Hematopoietic multipotent progenitor cell treated with erythropoietin and hydrocortisone succinate and interleukin-3 and kit ligand, for 4 days (in vitro differentiated cells): ENCODE measurements around the gene ACP2.
A peak's percentile ranks its signal among the peaks of the same experiment; 100 is the strongest.

Experiments
- DNase-seq: peaks from one replicate; pipeline ENCODE4 v3.0.0-alpha.2; 2015

The ACP2 gene

GRCh38 chr11:47248664-47249377, at the start of gene ACP2:
Gene ACP2, minus strand, starts transcription at chr11:47248814. Its CDS starts 25 bp downstream, at chr11:47248789.
- peak; percentile 97 for DNase-seq

DNA sequence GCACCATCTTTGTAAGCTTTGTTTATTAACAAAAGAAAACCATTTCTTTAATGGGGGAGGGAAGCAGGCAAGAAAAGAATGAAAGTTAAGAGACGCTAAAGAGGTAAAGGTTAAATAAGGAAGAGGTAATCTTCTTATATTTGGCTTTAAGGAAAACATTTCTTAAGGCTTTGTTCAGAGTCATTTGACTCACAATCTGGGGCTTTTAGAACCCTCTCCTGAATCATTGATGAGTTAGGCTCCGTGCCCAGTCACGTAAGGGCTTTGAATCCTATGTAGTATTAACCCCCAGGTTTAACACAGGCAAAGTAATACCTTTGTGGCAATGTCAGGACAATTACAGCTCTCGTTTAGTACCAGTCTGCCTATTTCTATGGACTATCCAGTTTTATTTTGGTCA, 47.4 kb upstream of the ACP2 start:
- DNase-seq = no peak

DNA sequence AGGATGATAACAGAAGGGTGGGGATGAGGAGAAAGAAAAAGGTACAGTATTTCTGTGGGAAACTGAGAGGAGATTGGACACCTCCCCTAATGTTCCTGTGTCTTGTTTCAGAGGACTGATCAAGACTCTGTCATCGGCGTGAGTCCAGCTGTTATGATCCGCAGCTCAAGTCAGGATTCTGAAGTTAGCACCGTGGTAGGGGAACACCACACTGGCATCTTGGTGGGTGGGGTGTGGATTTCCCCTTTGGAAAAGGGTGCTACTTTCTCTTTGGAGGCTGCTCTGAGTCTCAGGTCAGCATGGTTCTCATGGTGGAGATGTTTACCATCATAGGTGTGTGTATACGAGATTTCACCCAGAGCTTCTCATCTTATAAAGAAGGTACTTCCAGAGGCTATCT, 46.8 kb upstream of the ACP2 start:
- no peak for DNase-seq

GRCh38 chr11:47289856-47290255, 41.2 kb upstream of the ACP2 start:
- DNase-seq = no peak

GRCh38 chr11:47288066-47288465, 39.5 kb upstream of the ACP2 start:
- no peak for DNase-seq

GRCh38 chr11:47285969-47286770, 37.6 kb upstream of the ACP2 start:
- no peak for DNase-seq

DNA sequence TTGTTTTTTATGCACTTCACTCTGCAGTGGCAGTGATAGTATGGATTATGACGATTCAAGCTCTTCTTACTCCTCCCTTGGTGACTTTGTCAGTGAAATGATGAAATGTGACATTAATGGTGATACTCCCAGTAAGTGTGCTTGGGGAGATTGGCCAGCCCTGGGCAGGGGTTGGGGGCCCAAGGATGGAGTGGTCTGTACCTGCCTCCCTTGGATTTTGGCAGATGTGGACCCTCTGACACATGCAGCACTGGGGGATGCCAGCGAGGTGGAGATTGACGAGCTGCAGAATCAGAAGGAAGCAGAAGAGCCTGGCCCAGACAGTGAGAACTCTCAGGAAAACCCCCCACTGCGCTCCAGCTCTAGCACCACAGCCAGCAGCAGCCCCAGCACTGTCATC, 35.5 kb upstream of the ACP2 start:
- no peak for DNase-seq

GRCh38 chr11:47282462-47282861, 33.8 kb upstream of the ACP2 start:
- no peak for DNase-seq

GRCh38 chr11:47280860-47281259, 32.2 kb upstream of the ACP2 start:
- no peak for DNase-seq

GRCh38 chr11:47280099-47280498, 31.5 kb upstream of the ACP2 start:
- no peak for DNase-seq

DNA sequence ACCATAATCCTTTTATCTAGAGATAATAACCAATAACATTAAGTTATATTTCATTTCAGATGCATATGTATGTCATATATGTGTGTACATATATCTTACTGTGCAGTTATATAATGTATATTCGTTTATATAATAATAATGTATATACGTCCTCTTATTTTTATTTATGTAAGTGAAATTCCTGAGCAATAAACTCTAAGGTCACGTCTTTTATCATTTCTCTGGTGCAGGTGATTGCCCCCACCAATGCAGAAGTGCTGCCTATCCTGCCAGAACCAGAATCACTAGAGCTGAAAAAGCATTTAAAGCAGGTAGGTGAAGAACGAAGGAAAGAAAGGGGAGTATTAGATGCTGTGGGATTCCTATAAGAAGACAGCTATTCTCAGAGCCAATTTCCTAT, 30.2 kb upstream of the ACP2 start:
- DNase-seq = no peak

DNA sequence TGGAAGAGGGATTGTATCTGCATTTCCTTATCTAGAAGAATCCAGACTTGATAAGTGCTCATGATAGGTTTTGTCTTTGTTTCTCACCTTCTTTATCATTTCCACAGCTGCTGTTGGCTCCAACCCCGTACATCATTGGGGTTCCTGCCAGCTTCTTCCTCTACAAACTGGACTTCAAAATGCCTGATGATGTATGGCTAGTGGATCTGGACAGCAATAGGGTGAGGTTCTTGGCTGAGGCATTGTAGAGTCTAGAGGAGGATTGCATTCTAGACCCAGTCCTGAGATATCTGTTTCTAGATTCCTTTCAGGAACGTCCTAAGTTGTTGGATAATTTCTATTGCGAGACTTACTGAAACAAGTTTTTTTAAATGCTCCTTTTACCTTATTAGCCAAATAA, 29.4 kb upstream of the ACP2 start:
- peak; percentile 20 for DNase-seq

GRCh38 chr11:47276923-47277322, 28.3 kb upstream of the ACP2 start:
- DNase-seq = peak; percentile 60

- DNase-seq = no peak
Observed at GRCh38 chr11:47274495-47275235, 26.1 kb upstream of the ACP2 start.

DNA sequence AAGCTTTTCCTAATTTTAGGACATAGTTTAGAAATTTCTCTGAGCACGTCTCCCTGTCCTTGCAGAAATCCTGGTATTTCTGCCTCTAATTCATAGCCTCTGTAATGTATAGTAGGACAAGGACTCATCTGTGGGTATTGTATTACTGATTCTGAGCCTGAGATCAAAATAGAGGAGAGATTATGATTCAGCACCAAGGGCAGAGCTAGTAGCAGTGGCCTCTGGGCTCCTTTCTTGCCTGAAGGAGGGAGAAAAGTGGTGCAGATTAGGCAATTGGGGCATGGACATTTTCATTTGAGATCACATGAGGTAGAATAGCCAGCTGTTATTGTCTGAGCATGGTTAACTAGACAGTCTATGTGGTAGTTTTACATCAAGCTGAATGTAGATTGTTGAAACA, 24.1 kb upstream of the ACP2 start:
- DNase-seq = peak; percentile 67

DNA sequence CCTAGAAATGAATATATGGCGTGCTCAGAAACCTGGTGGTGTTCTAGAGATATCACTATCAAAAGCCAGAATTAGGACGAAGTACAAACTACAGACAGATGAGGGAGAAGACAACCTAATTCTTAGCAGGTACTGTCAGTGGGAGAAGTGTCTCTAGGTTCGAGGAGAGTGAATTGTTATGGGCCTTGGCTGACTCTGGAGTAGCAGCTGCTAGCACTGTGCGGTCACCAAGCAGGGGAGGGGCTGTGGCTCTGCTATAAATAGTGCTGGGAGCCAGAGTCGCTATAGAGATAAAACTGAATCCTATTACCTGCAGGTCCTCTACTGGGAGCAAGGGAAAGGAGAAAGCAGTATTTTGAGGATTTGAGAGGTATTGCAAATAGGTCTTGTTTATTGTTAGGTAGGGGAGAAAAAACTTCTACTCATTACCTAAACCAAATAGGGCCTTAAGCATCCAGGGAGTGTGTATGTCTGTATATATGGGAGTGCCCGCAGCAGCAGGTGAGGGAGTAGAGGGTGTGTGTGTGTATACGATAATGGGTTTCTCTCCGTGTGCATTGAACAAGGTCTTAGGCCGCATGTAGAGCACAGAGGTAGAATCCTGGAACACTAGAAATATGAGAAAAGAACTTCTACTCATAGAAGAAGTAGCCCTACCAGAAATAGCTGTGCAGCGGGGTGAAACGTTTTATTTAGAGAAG, 23.5 kb upstream of the ACP2 start:
- DNase-seq = peak; percentile 70

- peak; percentile 55 for DNase-seq
Observed at GRCh38 chr11:47271328-47271727, 22.7 kb upstream of the ACP2 start.

DNA sequence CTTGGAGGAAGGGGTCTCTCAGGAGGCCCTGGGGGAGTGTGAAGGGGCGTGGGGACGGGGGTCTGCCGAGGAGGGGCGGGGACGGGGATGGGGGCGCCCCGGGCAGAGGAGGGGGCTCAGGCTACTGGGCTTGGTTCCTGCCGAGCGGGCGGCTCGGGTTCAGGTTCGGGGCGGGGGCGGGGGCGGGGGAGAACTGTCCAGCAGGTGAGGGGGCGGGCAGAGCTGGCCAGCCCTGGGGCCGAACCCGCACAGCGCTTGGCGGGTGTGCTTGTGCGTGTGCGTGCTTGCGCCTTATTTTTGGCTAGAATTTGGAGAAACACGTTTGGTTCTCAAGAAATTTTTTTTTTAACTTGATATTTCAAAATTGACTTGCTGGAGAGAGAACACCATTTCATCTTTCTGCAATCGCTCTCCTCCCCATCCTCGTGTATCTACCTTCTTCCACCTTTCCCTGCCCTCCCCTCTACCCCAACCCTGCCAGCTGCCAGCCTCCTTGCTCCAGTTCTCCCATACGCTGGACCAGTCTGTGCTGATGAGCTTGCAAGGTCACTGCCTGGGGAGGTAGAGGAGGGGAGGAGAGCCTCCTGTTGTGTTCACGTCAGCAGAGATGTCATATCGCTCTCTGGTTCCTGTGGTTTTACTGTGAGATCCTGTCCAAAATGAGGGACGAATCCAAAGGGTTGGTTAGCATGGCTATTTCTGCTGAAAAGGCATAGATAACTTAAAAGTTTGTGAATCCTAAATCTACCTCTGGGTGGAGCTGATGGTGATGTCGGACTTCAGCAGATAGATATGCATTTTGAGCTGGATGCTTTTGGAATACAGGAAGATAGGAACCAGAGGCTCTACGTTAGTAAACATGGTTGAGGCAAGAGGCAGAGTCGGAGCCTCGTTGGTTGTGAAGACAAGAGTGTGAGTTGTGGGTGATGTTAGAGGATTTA, 22.0 kb upstream of the ACP2 start:
- DNase-seq = peak; percentile 76

DNA sequence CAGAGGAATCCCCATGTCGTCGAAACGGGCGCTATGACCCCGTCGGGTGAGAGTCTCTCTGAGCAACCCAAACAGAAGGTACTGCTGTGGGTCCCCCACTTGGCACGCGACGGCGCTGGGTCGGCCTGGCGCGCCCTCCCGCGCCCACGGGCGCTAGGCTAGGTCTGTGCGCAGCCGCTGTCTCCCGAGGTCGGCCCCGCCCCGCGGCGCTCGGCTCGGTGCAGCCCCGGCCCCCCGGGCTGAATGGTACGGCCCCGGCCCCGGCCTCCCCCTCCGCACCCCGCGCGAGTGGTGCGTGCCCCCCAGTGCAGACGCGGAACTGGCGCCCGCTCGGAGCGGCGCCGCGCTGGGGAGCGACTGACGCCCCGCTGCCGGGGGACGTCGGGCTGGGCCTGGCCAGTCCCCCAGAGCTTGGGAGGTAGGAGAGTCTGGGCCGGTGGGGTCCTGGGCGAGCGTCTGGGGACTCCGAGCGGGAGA, 21.3 kb upstream of the ACP2 start, which contains the start of gene MADD:
Gene MADD (plus strand): TSS at position 305 of the 477 bp plus-strand sequence.
- peak; percentile 96 for DNase-seq

DNA sequence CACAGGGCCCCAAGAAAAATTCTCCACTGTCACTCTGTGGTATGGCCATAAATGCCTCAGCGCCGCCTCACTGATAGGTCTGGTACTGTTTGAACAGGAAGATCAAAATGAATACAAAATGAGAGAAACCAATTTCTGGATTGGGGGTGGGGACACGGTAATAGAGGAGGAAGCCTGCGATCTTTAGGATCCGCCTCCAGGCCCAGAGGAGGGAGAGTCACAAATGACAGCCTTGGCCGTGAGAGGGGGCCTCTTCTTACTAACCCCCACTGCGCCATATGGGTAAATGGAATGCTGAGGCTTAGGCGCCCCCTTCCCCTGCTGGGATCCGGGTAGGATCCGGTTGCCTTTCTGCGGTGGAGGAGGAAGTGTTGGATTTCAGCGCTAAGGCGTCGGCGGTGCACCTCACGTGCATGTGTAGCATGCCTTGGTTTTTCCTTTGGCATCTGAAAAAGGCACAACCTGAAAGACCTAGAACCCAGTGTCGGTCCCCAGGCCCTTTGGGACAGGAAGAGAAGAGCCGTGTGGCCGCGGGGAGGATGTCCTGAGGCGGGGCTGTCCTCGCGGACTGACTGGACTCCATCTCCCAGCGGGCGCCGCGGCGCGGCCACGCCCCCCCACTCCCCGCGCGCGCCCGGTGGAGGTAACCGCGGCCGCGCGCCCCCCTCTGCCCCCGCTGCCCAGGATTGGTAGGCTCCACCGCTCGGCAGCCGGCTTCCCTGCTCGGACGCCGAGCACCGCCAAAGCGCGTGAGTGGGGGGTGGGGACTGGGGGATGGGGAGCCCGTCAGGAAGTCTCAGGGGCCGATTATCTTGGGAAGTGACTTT, 20.6 kb upstream of the ACP2 start:
- peak; percentile 99 for DNase-seq
